ENCODE results near the gene ATP6V0E1.

ATP6V0E1 gene

GRCh38 chr5:173015598-173016455 lies 32.3 kb downstream of the ATP6V0E1 start:
- TF ChIP-seq REST (IDR thresholded peaks at IDR 0.05; ENCODE audit: insufficient read depth in 1 of 2, low read depth in 2 of 2, low read length in 2 of 2) (no peak), TAF1 (IDR thresholded peaks at IDR 0.05; ENCODE audit: borderline replicate concordance, insufficient read depth, low read length) (no peak), POLR2AphosphoS5 (IDR thresholded peaks at IDR 0.05; ENCODE audit: low read depth, low read length) (no peak), FOXP2 (optimal IDR thresholded peaks at IDR 0.05; ENCODE audit: borderline replicate concordance, extremely low read depth, extremely low read length, insufficient read depth) (no peak), SIN3A (IDR thresholded peaks at IDR 0.05; ENCODE audit: borderline replicate concordance, insufficient read depth, low read length) (no peak)

GRCh38 chr5:173016598-173017046 lies 33.1 kb downstream of the ATP6V0E1 start:
- TF ChIP-seq REST (IDR thresholded peaks at IDR 0.05; ENCODE audit: insufficient read depth in 1 of 2, low read depth in 2 of 2, low read length in 2 of 2) (no peak), POLR2AphosphoS5 (IDR thresholded peaks at IDR 0.05; ENCODE audit: low read depth, low read length) (no peak), TAF1 (IDR thresholded peaks at IDR 0.05; ENCODE audit: borderline replicate concordance, insufficient read depth, low read length) (no peak), SIN3A (IDR thresholded peaks at IDR 0.05; ENCODE audit: borderline replicate concordance, insufficient read depth, low read length) (no peak), FOXP2 (optimal IDR thresholded peaks at IDR 0.05; ENCODE audit: borderline replicate concordance, extremely low read depth, extremely low read length, insufficient read depth) (no peak)

GRCh38 chr5:173018358-173018757 lies 34.8 kb downstream of the ATP6V0E1 start:
- TF ChIP-seq FOXP2 (optimal IDR thresholded peaks at IDR 0.05; ENCODE audit: borderline replicate concordance, extremely low read depth, extremely low read length, insufficient read depth): no peak
- no peak for TF ChIP-seq REST (IDR thresholded peaks at IDR 0.05; ENCODE audit: insufficient read depth in 1 of 2, low read depth in 2 of 2, low read length in 2 of 2)
- no peak for TF ChIP-seq POLR2AphosphoS5 (IDR thresholded peaks at IDR 0.05; ENCODE audit: low read depth, low read length)
- TF ChIP-seq SIN3A (IDR thresholded peaks at IDR 0.05; ENCODE audit: borderline replicate concordance, insufficient read depth, low read length): no peak
- no peak for TF ChIP-seq TAF1 (IDR thresholded peaks at IDR 0.05; ENCODE audit: borderline replicate concordance, insufficient read depth, low read length)

- TF ChIP-seq POLR2AphosphoS5 (IDR thresholded peaks at IDR 0.05; ENCODE audit: low read depth, low read length): no peak
- TF ChIP-seq REST (IDR thresholded peaks at IDR 0.05; ENCODE audit: insufficient read depth in 1 of 2, low read depth in 2 of 2, low read length in 2 of 2): no peak
- no peak for TF ChIP-seq FOXP2 (optimal IDR thresholded peaks at IDR 0.05; ENCODE audit: borderline replicate concordance, extremely low read depth, extremely low read length, insufficient read depth)
- no peak for TF ChIP-seq SIN3A (IDR thresholded peaks at IDR 0.05; ENCODE audit: borderline replicate concordance, insufficient read depth, low read length)
- TF ChIP-seq TAF1 (IDR thresholded peaks at IDR 0.05; ENCODE audit: borderline replicate concordance, insufficient read depth, low read length): no peak
Measured at GRCh38 chr5:173020154-173020581, 36.6 kb downstream of the ATP6V0E1 start.
